Skeletal muscle tissue (tissue), 4 donors: ENCODE results near the gene SMIM11. TPM values are rescaled to one million over a fixed set of nuclear protein-coding genes. Genes with fewer than 3 reads are reported as not detected.
"Not testable (repeated sequence)": the region's sequence is repeated elsewhere in the genome, so short reads cannot be mapped to it uniquely, and the experiment has no call there.

Source experiments
- H3K27ac ChIP-seq: one replicate; pipeline ENCODE4 v1.7.0; 2013; ENCODE audit warnings: mild to moderate bottlenecking, low read depth, low read length, inconsistent platforms
- H3K27me3 ChIP-seq, 3 donors: one replicate each; pipeline ENCODE4 v1.7.0; 2013; ENCODE audit warnings: low read length in 3 of 3; ENCODE audit not compliant: control insufficient read depth in 3 of 3, insufficient read depth in 3 of 3
- H3K36me3 ChIP-seq, 3 donors: one replicate each; pipeline ENCODE4 v1.7.0; 2013; ENCODE audit warnings: low read length in 3 of 3; ENCODE audit not compliant: control insufficient read depth in 3 of 3, insufficient read depth in 3 of 3
- H3K4me1 ChIP-seq, 3 donors: one replicate each; pipeline ENCODE4 v1.7.0; 2013; ENCODE audit warnings: low read length in 3 of 3, mild to moderate bottlenecking in 3 of 3; ENCODE audit not compliant: control insufficient read depth in 3 of 3, insufficient read depth in 3 of 3
- H3K4me3 ChIP-seq, 3 donors: one replicate each; pipeline ENCODE4 v1.7.0; 2013; ENCODE audit warnings: low read length in 3 of 3
- H3K9ac ChIP-seq, 3 donors: one replicate each; pipeline ENCODE4 v1.7.0; 2013; ENCODE audit warnings: low read length in 3 of 3, mild to moderate bottlenecking in 3 of 3, moderate library complexity in 2 of 3, low read depth in 1 of 3
- H3K9me3 ChIP-seq, 3 donors: one replicate each; pipeline ENCODE4 v1.7.0; 2013; ENCODE audit warnings: low read length in 3 of 3; ENCODE audit not compliant: control insufficient read depth in 3 of 3
- total RNA-seq: library from RNA; depleted of rRNA; stranded (reverse); fragments of >200 nt; gene quantifications from one replicate; pipeline ENCODE4 v1.2.3, GENCODE V29; 2014
- donor health status: Osteomylitis.

SMIM11 gene
- 6.3 TPM for total RNA-seq

- not testable (repeated sequence) for H3K4me1 ChIP-seq, H3K9me3 ChIP-seq, H3K27ac ChIP-seq, H3K4me3 ChIP-seq, H3K36me3 ChIP-seq, H3K9ac ChIP-seq, H3K27me3 ChIP-seq
Measured at GRCh38 chr21:34374940-34375618, at the start of gene SMIM11. SMIM11 (plus strand) TSS chr21:34375507; CDS start chr21:34379505, 3,998 bp downstream.

GRCh38 chr21:34330055-34330454 lies 45.3 kb upstream of the SMIM11 start:
- Histone ChIP-seq H3K4me3 (no peak overlapping the region), H3K36me3 (no peaks in the 10 kb centered on the region), H3K4me1 (no peaks in the 10 kb centered on the region), H3K9me3 (no peaks in the 10 kb centered on the region), H3K27me3 (no peaks in the 10 kb centered on the region), H3K9ac (no peak overlapping the region), H3K27ac (no peak overlapping the region)

GRCh38 chr21:34331726-34332125 lies 43.6 kb upstream of the SMIM11 start:
- no peak overlapping the region for H3K9ac ChIP-seq
- no peak overlapping the region for H3K27ac ChIP-seq
- H3K4me3 ChIP-seq: no peak overlapping the region
- peaks cover 0 to 3% (median under 1%) of the 10 kb centered on the region in 3 donors for H3K4me1 ChIP-seq
- no peaks in the 10 kb centered on the region for H3K9me3 ChIP-seq
- no peaks in the 10 kb centered on the region for H3K27me3 ChIP-seq
- H3K36me3 ChIP-seq: no peaks in the 10 kb centered on the region

- Histone ChIP-seq H3K27me3 (no peaks in the 10 kb centered on the region), H3K36me3 (no peaks in the 10 kb centered on the region), H3K9me3 (no peaks in the 10 kb centered on the region), H3K4me1 (peaks cover 0 to 8% (median 7%) of the 10 kb centered on the region in 3 donors), H3K4me3 (no peak overlapping the region), H3K27ac (no peak overlapping the region), H3K9ac (no peak overlapping the region)
Measured at GRCh38 chr21:34332347-34332746, 43.0 kb upstream of the SMIM11 start.

GRCh38 chr21:34333121-34333739 lies 42.1 kb upstream of the SMIM11 start:
- peaks cover 0 to 16% (median 14%) of the 10 kb centered on the region in 3 donors for H3K4me1 ChIP-seq
- no peaks in the 10 kb centered on the region for H3K27me3 ChIP-seq
- H3K27ac ChIP-seq: no peak overlapping the region
- H3K9ac ChIP-seq: no peak overlapping the region
- no peak overlapping the region for H3K4me3 ChIP-seq
- no peaks in the 10 kb centered on the region for H3K9me3 ChIP-seq
- H3K36me3 ChIP-seq: no peaks in the 10 kb centered on the region

- Histone ChIP-seq H3K27me3 (no peaks in the 10 kb centered on the region), H3K36me3 (no peaks in the 10 kb centered on the region), H3K4me3 (no peak overlapping the region), H3K4me1 (peaks cover 0 to 18% (median 14%) of the 10 kb centered on the region in 3 donors), H3K27ac (no peak overlapping the region), H3K9ac (no peak overlapping the region), H3K9me3 (no peaks in the 10 kb centered on the region)
Measured at GRCh38 chr21:34335316-34335715, 40.0 kb upstream of the SMIM11 start.

- H3K4me3 ChIP-seq: no peak overlapping the region
- no peak overlapping the region for H3K9ac ChIP-seq
- H3K27me3 ChIP-seq: no peaks in the 10 kb centered on the region
- H3K36me3 ChIP-seq: no peaks in the 10 kb centered on the region
- peaks cover 0 to 18% (median 14%) of the 10 kb centered on the region in 3 donors for H3K4me1 ChIP-seq
- H3K9me3 ChIP-seq: no peaks in the 10 kb centered on the region
- no peak overlapping the region for H3K27ac ChIP-seq
Measured at GRCh38 chr21:34336245-34336644, 39.1 kb upstream of the SMIM11 start.

GRCh38 chr21:34336756-34337391 lies 38.4 kb upstream of the SMIM11 start:
- Histone ChIP-seq H3K9me3 (no peaks in the 10 kb centered on the region), H3K9ac (no peak overlapping the region), H3K4me1 (peaks cover 0 to 18% (median 14%) of the 10 kb centered on the region in 3 donors), H3K27ac (no peak overlapping the region), H3K27me3 (no peaks in the 10 kb centered on the region), H3K4me3 (no peak overlapping the region), H3K36me3 (no peaks in the 10 kb centered on the region)

DNA sequence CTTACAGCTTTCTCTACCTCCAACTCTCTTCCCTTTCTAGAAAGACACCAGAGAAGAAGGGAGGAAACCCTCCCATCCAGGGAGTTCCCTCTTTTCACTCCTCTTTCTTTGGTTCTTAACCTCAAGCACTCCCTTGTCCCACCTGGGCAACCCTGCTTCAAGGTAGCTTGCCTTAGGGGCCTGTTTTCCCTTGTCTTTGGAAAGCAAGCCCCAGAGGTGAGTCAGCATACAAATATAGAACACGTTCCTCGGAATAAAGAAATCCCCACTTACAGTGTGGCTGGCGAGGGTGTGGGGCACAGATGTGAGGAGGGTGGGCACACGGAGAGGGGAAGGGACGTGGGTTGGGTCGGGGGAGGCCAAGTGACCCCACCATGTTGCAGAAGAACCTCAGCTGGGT lies 37.6 kb upstream of the SMIM11 start:
- Histone ChIP-seq H3K27ac (no peak overlapping the region), H3K4me3 (peak overlapping the region in 1 of 3 donors; percentile 29), H3K36me3 (no peaks in the 10 kb centered on the region), H3K27me3 (no peaks in the 10 kb centered on the region), H3K4me1 (peaks cover 0 to 18% (median 14%) of the 10 kb centered on the region in 3 donors), H3K9ac (peak overlapping the region in 1 of 3 donors; percentile 16), H3K9me3 (no peaks in the 10 kb centered on the region)

- H3K36me3 ChIP-seq: no peaks in the 10 kb centered on the region
- no peaks in the 10 kb centered on the region for H3K9me3 ChIP-seq
- peaks cover 0 to 18% (median 14%) of the 10 kb centered on the region in 3 donors for H3K4me1 ChIP-seq
- no peak overlapping the region for H3K9ac ChIP-seq
- H3K27me3 ChIP-seq: no peaks in the 10 kb centered on the region
- H3K27ac ChIP-seq: no peak overlapping the region
- H3K4me3 ChIP-seq: no peak overlapping the region
Measured at GRCh38 chr21:34338226-34338625, 37.1 kb upstream of the SMIM11 start.
